GM04504 (cell line): ENCODE measurements around the gene CSTF3.
"Not testable (repeated sequence)": the region's sequence is repeated elsewhere in the genome, so short reads cannot be mapped to it uniquely, and the experiment has no call there.

ENCODE experiments used
- DNase-seq: peaks from one replicate; pipeline ENCODE4 v3.0.0-alpha.2; 2012; ENCODE audit warnings: low read depth

The CSTF3 gene

GRCh38 chr11:33072465-33072864, 88.8 kb downstream of the CSTF3 start:
- no peak for DNase-seq

- DNase-seq, result no peak
Measured at GRCh38 chr11:33068611-33069340, 92.5 kb downstream of the CSTF3 start.

- no peak for DNase-seq
Measured at GRCh38 chr11:33067294-33067693, 94.0 kb downstream of the CSTF3 start.

- DNase-seq, result no peak
Measured at GRCh38 chr11:33065445-33066178, 95.7 kb downstream of the CSTF3 start.

- no peak for DNase-seq
Measured at GRCh38 chr11:33064866-33065265, 96.4 kb downstream of the CSTF3 start.

- DNase-seq, result no peak
Measured at GRCh38 chr11:33064033-33064825, 97.1 kb downstream of the CSTF3 start.

GRCh38 chr11:33063326-33063881, 97.9 kb downstream of the CSTF3 start:
- DNase-seq, result no peak

- no peak for DNase-seq
Measured at GRCh38 chr11:33062137-33062536, 99.1 kb downstream of the CSTF3 start.

- no peak for DNase-seq
Measured at GRCh38 chr11:33060271-33060670, 101.0 kb downstream of the CSTF3 start.

GRCh38 chr11:33059331-33060007, 101.8 kb downstream of the CSTF3 start:
- no peak for DNase-seq

GRCh38 chr11:33057284-33057683, 104.0 kb downstream of the CSTF3 start:
- no peak for DNase-seq

GRCh38 chr11:33055375-33055774, 105.9 kb downstream of the CSTF3 start:
- DNase-seq, result no peak

- DNase-seq, result no peak
Measured at GRCh38 chr11:33052231-33052630, 109.0 kb downstream of the CSTF3 start.

GRCh38 chr11:33049565-33050408, 111.5 kb downstream of the CSTF3 start:
- DNase-seq, result not testable (repeated sequence)

GRCh38 chr11:33048701-33049100, 112.6 kb downstream of the CSTF3 start:
- DNase-seq, result not testable (repeated sequence)

GRCh38 chr11:33045551-33046255, 115.6 kb downstream of the CSTF3 start:
- no peak for DNase-seq

- DNase-seq, result no peak
Measured at GRCh38 chr11:33044285-33044756, 117.0 kb downstream of the CSTF3 start.

- no peak for DNase-seq
Measured at GRCh38 chr11:33043221-33043830, 118.0 kb downstream of the CSTF3 start.

GRCh38 chr11:33040862-33041453, 120.3 kb downstream of the CSTF3 start:
- DNase-seq, result no peak
